H9 (cell line): ENCODE results near the gene MAP2K1. TPM values are rescaled to one million over a fixed set of nuclear protein-coding genes. Genes with fewer than 3 reads are reported as not detected.
A peak's percentile ranks its signal among the peaks of the same experiment; 100 is the strongest.

Source experiments
- DNase-seq: peaks from one replicate; pipeline ENCODE4 v3.0.0-alpha.2; 2017
- H2AFZ ChIP-seq: one replicate; pipeline ENCODE4 v1.6.1; 2013; ENCODE audit warnings: mild to moderate bottlenecking, low read length, control low read depth, moderate library complexity
- H2AK5ac ChIP-seq: 2 replicates; pipeline ENCODE4 v1.6.1; 2013; ENCODE audit warnings: low read length, control low read depth, mixed read lengths; ENCODE audit not compliant: insufficient read length
- H2BK120ac ChIP-seq: one replicate; pipeline ENCODE4 v1.6.1; 2013; ENCODE audit warnings: low read depth, mild to moderate bottlenecking, low read length, control low read depth, inconsistent platforms; ENCODE audit not compliant: poor library complexity, severe bottlenecking
- H2BK12ac ChIP-seq: 2 replicates; pipeline ENCODE4 v1.6.1; 2013; ENCODE audit warnings: low read length, control low read depth, mixed read lengths, low read depth; ENCODE audit not compliant: insufficient read length
- H2BK15ac ChIP-seq: 2 replicates; pipeline ENCODE4 v1.6.1; 2013; ENCODE audit warnings: low read depth, low read length, control low read depth
- H2BK20ac ChIP-seq: one replicate; pipeline ENCODE4 v1.6.1; 2013; ENCODE audit warnings: low read depth, mild to moderate bottlenecking, low read length, control low read depth, inconsistent platforms; ENCODE audit not compliant: poor library complexity, severe bottlenecking
- H2BK5ac ChIP-seq: 2 replicates; pipeline ENCODE4 v1.6.1; 2013; ENCODE audit warnings: low read length, control low read depth, mixed read lengths; ENCODE audit not compliant: insufficient read length
- H3K14ac ChIP-seq: 2 replicates; pipeline ENCODE4 v1.6.1; 2013; ENCODE audit warnings: low read length, control low read depth; ENCODE audit not compliant: insufficient read depth
- H3K18ac ChIP-seq: 2 replicates; pipeline ENCODE4 v1.6.1; 2013; ENCODE audit warnings: low read depth, mild to moderate bottlenecking, mixed read lengths, low read length, control low read depth; ENCODE audit not compliant: insufficient read length
- H3K23ac ChIP-seq: 2 replicates; pipeline ENCODE4 v1.6.1; 2013; ENCODE audit warnings: low read length, control low read depth, mixed read lengths, low read depth; ENCODE audit not compliant: insufficient read length
- H3K23me2 ChIP-seq: 2 replicates; pipeline ENCODE4 v1.6.1; 2013; ENCODE audit warnings: low read depth, mild to moderate bottlenecking, mixed read lengths, low read length, control low read depth; ENCODE audit not compliant: insufficient read length, poor library complexity, severe bottlenecking
- H3K27ac ChIP-seq: 2 replicates; pipeline ENCODE4 v1.5.1; 2013; ENCODE audit warnings: low read length, control low read depth, mixed read lengths, low read depth; ENCODE audit not compliant: insufficient read length
- H3K27me3 ChIP-seq: 2 replicates; pipeline ENCODE4 v1.6.1; 2013; ENCODE audit warnings: low read length, control low read depth, inconsistent platforms; ENCODE audit not compliant: insufficient read depth
- H3K4ac ChIP-seq: 2 replicates; pipeline ENCODE4 v1.6.1; 2013; ENCODE audit warnings: low read depth, mild to moderate bottlenecking, control low read depth, inconsistent platforms, low read length, moderate library complexity
- H3K4me1 ChIP-seq: 2 replicates; pipeline ENCODE4 v1.6.1; 2013; ENCODE audit warnings: low read length, control low read depth, inconsistent platforms; ENCODE audit not compliant: insufficient read depth
- H3K4me2 ChIP-seq: 2 replicates; pipeline ENCODE4 v1.6.1; 2013; ENCODE audit warnings: low read length, control low read depth, mixed read lengths; ENCODE audit not compliant: insufficient read length, insufficient read depth
- H3K56ac ChIP-seq: 2 replicates; pipeline ENCODE4 v1.6.1; 2013; ENCODE audit warnings: low read depth, mild to moderate bottlenecking, mixed read lengths, low read length, control low read depth; ENCODE audit not compliant: insufficient read length
- H3K79me1 ChIP-seq: 2 replicates; pipeline ENCODE4 v1.6.1; 2013; ENCODE audit warnings: low read depth, mild to moderate bottlenecking, moderate library complexity, low read length, control low read depth, inconsistent platforms; ENCODE audit not compliant: insufficient read depth, poor library complexity, severe bottlenecking
- H3K79me2 ChIP-seq: 2 replicates; pipeline ENCODE4 v1.6.1; 2013; ENCODE audit warnings: low read length, control low read depth, inconsistent platforms; ENCODE audit not compliant: insufficient read depth
- H3K9ac ChIP-seq: 2 replicates; pipeline ENCODE4 v1.6.1; 2013; ENCODE audit warnings: low read length, control low read depth, mixed read lengths; ENCODE audit not compliant: insufficient read length; ENCODE audit errors: extremely low read depth
- H3K9me3 ChIP-seq: one replicate; pipeline ENCODE4 v1.6.1; 2013; ENCODE audit warnings: low read depth, low read length, inconsistent platforms; ENCODE audit not compliant: control insufficient read depth
- H3T11ph ChIP-seq: one replicate; pipeline ENCODE4 v1.6.1; 2013; ENCODE audit warnings: mild to moderate bottlenecking, low read length, control low read depth, inconsistent platforms
- H4K20me1 ChIP-seq: one replicate; pipeline ENCODE4 v1.6.1; 2013; ENCODE audit not compliant: control insufficient read depth, insufficient read length, insufficient read depth
- H4K5ac ChIP-seq: 2 replicates; pipeline ENCODE4 v1.6.1; 2013; ENCODE audit warnings: low read depth, mild to moderate bottlenecking, mixed read lengths, low read length, control low read depth; ENCODE audit not compliant: insufficient read length
- H4K8ac ChIP-seq: replicated peaks from 2 replicates; pipeline ENCODE4 v1.6.1; 2013; ENCODE audit warnings: low read length, control low read depth, mixed read lengths, low read depth; ENCODE audit not compliant: insufficient read length
- H4K91ac ChIP-seq: 2 replicates; pipeline ENCODE4 v1.6.1; 2013; ENCODE audit warnings: low read depth, mild to moderate bottlenecking, moderate library complexity, mixed read lengths, low read length, control low read depth; ENCODE audit not compliant: insufficient read length
- H3K27ac Mint-ChIP-seq, 3 experiments: 2 replicates in 2 of 3; 3 replicates in 1 of 3; pipeline ENCODE4 v1.8.0; 2020 to 2021; ENCODE audit warnings: mixed read lengths in 3 of 3, mild to moderate bottlenecking in 1 of 3, moderate library complexity in 1 of 3
- H3K27me3 Mint-ChIP-seq: 2 replicates; pipeline ENCODE4 v1.8.0; 2021; ENCODE audit warnings: low read depth, mild to moderate bottlenecking, moderate library complexity, mixed read lengths
- H3K36me3 Mint-ChIP-seq, 3 experiments: 2 replicates in 2 of 3; 3 replicates in 1 of 3; pipeline ENCODE4 v1.8.0; 2020 to 2021; ENCODE audit warnings: low read depth in 3 of 3, mixed read lengths in 3 of 3; ENCODE audit not compliant: insufficient read depth in 1 of 3
- H3K4me1 Mint-ChIP-seq, 2 experiments: 2 replicates each; pipeline ENCODE4 v1.8.0; 2020; ENCODE audit warnings: mixed read lengths in 2 of 2
- H3K4me3 Mint-ChIP-seq, 2 experiments: 2 replicates in 1 of 2; 3 replicates in 1 of 2; pipeline ENCODE4 v1.8.0; 2020 to 2021; ENCODE audit warnings: mild to moderate bottlenecking in 2 of 2, mixed read lengths in 2 of 2, moderate library complexity in 1 of 2
- H3K9me3 Mint-ChIP-seq, 2 experiments: 2 replicates in 1 of 2; 3 replicates in 1 of 2; pipeline ENCODE4 v1.8.0; 2020; ENCODE audit warnings: mild to moderate bottlenecking in 2 of 2, mixed read lengths in 2 of 2, moderate library complexity in 1 of 2
- CTCF ChIP-seq: fragments of 200-600 bp; sonication (generic); conservative IDR thresholded peaks from 3 replicates; pipeline ENCODE4 v1.8.0; 2021; ENCODE audit warnings: antibody characterized with exemption, mild to moderate bottlenecking
- WGBS: extraction: QIAGEN DNeasy Blood & Tissue Kit; methylation state at CpG from one replicate; pipeline ENCODE4 v1.1.7; 2013; ENCODE audit warnings: missing lambda C conversion rate, low lambda C conversion rate, mixed read lengths; ENCODE audit not compliant: insufficient read length; ENCODE audit errors: extremely low coverage; 5-methylcytosine and 5-hydroxymethylcytosine counted together
- total RNA-seq: library from RNA; stranded (reverse); gene quantifications from 2 replicates; pipeline ENCODE4 v1.2.1, GENCODE V29; 2021

The MAP2K1 gene
- total RNA-seq, 1 experiment from 2014 or later = 50.8 TPM

GRCh38 chr15:66405007-66405406 lies 18.3 kb downstream of the MAP2K1 start:
- Mint-ChIP-seq H3K27ac (peak overlapping the region; percentile 94 to 96 (median 95); a peak in 6 of 7 replicates), H3K4me1 (peaks cover 67 to 83% of the 10 kb centered on the region in 2 experiments), H3K27me3 (no peaks in the 10 kb centered on the region)

More at GRCh38 chr15:66405007-66405406, 18.3 kb downstream of the MAP2K1 start:
- no CpG with 5 or more reads among the region's 2 CpGs for WGBS
- Histone ChIP-seq H3K9me3 (no peaks in the 10 kb centered on the region), H3K9ac (no peak overlapping the region), H2BK120ac (no peak overlapping the region), H3K14ac (no peak overlapping the region), H4K8ac (no peak overlapping the region), H3K79me1 (peaks cover 3% of the 10 kb centered on the region), H4K91ac (no peak overlapping the region), H3K23ac (no peak overlapping the region), H3K23me2 (no peaks in the 10 kb centered on the region), H4K5ac (no peak overlapping the region), H4K20me1 (no peaks in the 10 kb centered on the region), H3K4ac (no peak overlapping the region), H3T11ph (no peak overlapping the region), H2BK15ac (no peak overlapping the region), H3K18ac (no peak overlapping the region), H3K27ac (peak overlapping the region; percentile 81), H2BK12ac (no peak overlapping the region), H2AK5ac (no peak overlapping the region), H2AFZ (no peak overlapping the region), H3K79me2 (peaks cover 21% of the 10 kb centered on the region; the same call in 1 of the 2 replicates), H3K56ac (no peak overlapping the region), H2BK20ac (no peak overlapping the region), H3K4me2 (peak overlapping the region; percentile 7), H3K27me3 (no peaks in the 10 kb centered on the region), H2BK5ac (no peak overlapping the region), H3K4me1 (peaks cover 22% of the 10 kb centered on the region; the same call in 1 of the 2 replicates)
- DNase-seq = no peak
- Mint-ChIP-seq H3K4me3 (peak overlapping the region; percentile 31 to 36; a peak in 3 of 5 replicates), H3K9me3 (no peaks in the 10 kb centered on the region), H3K36me3 (peaks cover 0 to 4% (median 2%) of the 10 kb centered on the region in 3 experiments; a peak in 3 of 7 replicates)
- TF ChIP-seq CTCF = no peak
